Measurements from ENCODE around the gene UGT1A10. TPM values are rescaled to one million over a fixed set of nuclear protein-coding genes. Genes with fewer than 3 reads are reported as not detected.

The UGT1A10 gene
- total and polyA plus RNA-seq, 8 donors, result not detected

GRCh38 chr2:233707940-233708644 is 71.8 kb downstream of the UGT1A10 start:
- H3K4me3 ChIP-seq, result no peak overlapping the region
- intact Hi-C loops (cut with DNase I), result no loop called here

GRCh38 chr2:233708942-233709341 is 72.7 kb downstream of the UGT1A10 start:
- H3K36me3 ChIP-seq, result no peaks in the 10 kb centered on the region
- TF ChIP-seq CTCF (IDR thresholded peaks at IDR 0.05), result no peak
- H3K4me1 ChIP-seq, result no peaks in the 10 kb centered on the region
- DNase-seq (no peak), ATAC-seq (no peak)
- H3K9me3 ChIP-seq, result no peaks in the 10 kb centered on the region
- H3K27ac ChIP-seq, result no peak overlapping the region
- H3K27me3 ChIP-seq, result no peaks in the 10 kb centered on the region
- H3K4me3 ChIP-seq, result no peak overlapping the region
- intact Hi-C loops (cut with DNase I), result no loop called here

More at GRCh38 chr2:233707940-233708644, 71.8 kb downstream of the UGT1A10 start:
- no peak for TF ChIP-seq CTCF (IDR thresholded peaks at IDR 0.05)
- no peaks in the 10 kb centered on the region for H3K27me3 ChIP-seq
- H3K36me3 ChIP-seq, result no peaks in the 10 kb centered on the region
- no peak overlapping the region for H3K27ac ChIP-seq
- DNase-seq, result no peak
- no peak for ATAC-seq
- no peaks in the 10 kb centered on the region for H3K9me3 ChIP-seq
- no peaks in the 10 kb centered on the region for H3K4me1 ChIP-seq

- Histone ChIP-seq H3K27me3 (peaks cover 0 to 7% of the 10 kb centered on the region in 2 donors), H3K4me3 (no peak overlapping the region), H3K36me3 (no peaks in the 10 kb centered on the region), H3K4me1 (no peaks in the 10 kb centered on the region), H3K9me3 (no peaks in the 10 kb centered on the region), H3K27ac (no peak overlapping the region)
- intact Hi-C loops (cut with DNase I), result no loop called here
- ATAC-seq, result peak; percentile 98
- DNase-seq, result peak; percentile 57 to 90 (median 81)
- TF ChIP-seq CTCF (IDR thresholded peaks at IDR 0.05), result peak; percentile 76 to 82
These were observed 75.2 kb downstream of the UGT1A10 start for GRCh38 chr2:233711312-233712008.

- ATAC-seq, result no peak
- H3K4me1 ChIP-seq, result no peaks in the 10 kb centered on the region
- no peaks in the 10 kb centered on the region for H3K36me3 ChIP-seq
- no peak within 1 kb of the TSS for H3K4me3 ChIP-seq
- no peaks in the 10 kb centered on the region for H3K9me3 ChIP-seq
- intact Hi-C loops (cut with DNase I), result no loop called here
- H3K27me3 ChIP-seq, result peaks cover 0 to 9% of the 10 kb centered on the region in 2 donors
- no peak within 1 kb of the TSS for H3K27ac ChIP-seq
- no peak for TF ChIP-seq CTCF (IDR thresholded peaks at IDR 0.05)
- DNase-seq, result no peak
These were observed 76.5 kb downstream of the UGT1A10 start, which contains the start of gene UGT1A5 for GRCh38 chr2:233712611-233713261. UGT1A5 (plus strand) TSS chr2:233712907; CDS start chr2:233712992, 85 bp downstream.

GRCh38 chr2:233713262-233713615 is 77.0 kb downstream of the UGT1A10 start:
- peaks cover 0 to 14% of the 10 kb centered on the region in 2 donors for H3K27me3 ChIP-seq
- H3K4me3 ChIP-seq, result no peak overlapping the region
- no peak for TF ChIP-seq CTCF (IDR thresholded peaks at IDR 0.05)
- intact Hi-C loops (cut with DNase I), result no loop called here
- no peaks in the 10 kb centered on the region for H3K4me1 ChIP-seq
- no peak overlapping the region for H3K27ac ChIP-seq
- DNase-seq (no peak), ATAC-seq (no peak)
- no peaks in the 10 kb centered on the region for H3K36me3 ChIP-seq
- H3K9me3 ChIP-seq, result no peaks in the 10 kb centered on the region

Measured in left lung (tissue), 10 donors.